ENCODE measurements around the gene GCK.
A peak's percentile ranks its signal among the peaks of the same experiment; 100 is the strongest.
"Not testable (repeated sequence)": the region's sequence is repeated elsewhere in the genome, so short reads cannot be mapped to it uniquely, and the experiment has no call there.

The GCK gene

DNA sequence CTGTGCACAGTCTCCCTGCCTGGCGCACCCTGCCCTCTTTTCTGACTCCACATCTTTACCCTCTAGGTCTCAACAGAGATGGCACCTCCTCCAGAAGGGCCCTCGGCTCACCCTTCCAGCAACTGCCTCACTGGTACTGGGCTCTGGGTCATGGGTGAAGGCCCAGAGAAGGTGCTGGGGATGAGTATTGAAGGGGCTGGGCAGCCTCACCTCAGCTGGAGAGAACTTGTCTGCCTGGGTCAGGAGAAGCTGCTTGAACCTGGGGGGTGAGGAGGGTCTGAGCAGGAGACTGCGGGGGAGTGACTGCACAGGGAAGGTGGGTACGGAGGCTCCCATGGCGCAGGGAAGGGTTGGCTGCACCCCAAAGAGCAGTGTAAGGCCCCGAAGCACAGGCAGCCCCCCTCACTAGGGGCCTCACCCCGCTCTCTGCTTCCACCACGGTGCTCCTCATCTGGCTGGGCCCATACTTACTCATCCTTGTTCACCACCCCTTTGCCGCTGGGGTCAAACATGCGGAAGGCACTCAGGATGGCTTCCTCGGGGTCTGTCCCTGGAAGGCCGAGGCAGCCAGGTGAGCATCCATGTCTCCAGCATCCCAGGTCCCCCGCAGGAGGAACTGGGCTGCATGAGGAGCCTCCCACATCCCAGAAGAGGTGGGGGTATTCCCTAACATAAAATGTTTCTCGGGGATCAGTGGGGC is 49.8 kb downstream of the GCK start:
- no peak for DNase-seq

DNA sequence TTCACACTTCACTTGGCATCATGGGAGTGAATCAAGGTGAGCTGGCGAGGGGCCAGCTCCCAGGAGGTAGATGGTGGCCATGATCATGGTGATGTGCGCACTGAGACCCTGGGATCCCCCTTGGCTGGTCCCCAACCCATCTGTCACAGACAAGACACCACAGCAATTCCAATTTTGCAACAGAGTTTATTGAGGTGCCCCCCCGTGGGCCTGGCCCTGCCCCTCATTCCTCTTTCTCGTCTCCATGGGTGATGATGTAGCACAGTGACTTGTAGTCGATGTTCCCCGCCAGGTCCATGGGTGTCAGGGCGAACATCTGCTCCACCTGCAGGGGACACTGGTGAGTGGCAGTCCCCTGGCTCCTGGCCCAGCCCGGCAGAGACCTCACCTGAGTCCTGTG is 50.5 kb downstream of the GCK start:
- no peak for DNase-seq

DNA sequence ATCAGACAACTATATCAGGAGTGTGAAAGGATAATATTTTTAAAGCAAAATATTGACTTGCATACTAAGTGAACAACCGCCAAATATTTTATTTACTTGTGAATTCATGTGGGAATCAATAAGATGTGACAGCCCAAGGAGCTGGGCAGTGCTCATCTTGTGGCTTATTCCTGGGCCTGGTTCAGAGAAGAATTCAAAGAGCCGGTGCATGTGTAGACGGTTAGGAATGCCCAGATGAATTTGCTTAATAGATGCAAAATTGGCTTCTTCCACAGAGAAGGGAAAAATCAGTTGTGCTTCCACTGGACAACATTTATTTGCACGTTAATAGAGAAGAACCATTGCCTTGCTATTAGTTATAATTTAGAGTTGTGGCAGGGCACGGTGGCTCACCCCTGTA is 52.5 kb downstream of the GCK start:
- no peak for DNase-seq

DNA sequence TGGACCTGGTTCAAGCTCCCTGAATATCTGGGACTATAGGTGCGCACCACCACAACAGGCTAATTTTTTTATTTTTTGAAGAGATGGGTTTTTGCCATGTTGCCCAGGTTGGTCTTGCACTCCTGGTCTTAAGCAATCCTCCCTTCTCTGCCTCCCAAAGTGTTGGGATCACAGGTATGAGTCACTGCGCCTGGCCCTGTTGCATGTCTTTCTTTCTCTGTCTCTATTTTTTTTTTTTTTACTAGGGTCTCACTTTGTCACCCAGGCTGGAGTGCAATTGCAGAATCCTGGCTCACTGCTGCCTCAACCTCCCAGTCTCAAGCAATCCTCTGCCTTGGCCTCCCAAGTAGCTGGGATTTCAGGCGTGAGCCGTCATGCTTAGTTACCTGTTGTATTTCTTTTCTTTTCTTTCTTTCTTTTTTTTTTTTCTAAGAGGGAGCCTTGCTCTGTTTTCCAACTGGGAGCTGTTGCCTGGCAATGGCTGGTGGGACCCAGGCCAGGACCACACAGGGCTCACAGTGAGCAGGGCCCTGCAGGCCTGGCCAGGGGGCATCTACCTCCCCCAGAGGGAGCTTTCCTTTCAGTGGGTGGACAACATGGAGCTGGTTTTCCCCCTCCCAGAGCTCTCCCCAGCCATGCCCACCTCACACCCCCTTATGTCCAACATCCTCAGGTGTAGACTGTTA is 54.2 kb downstream of the GCK start:
- DNase-seq, result no peak

DNA sequence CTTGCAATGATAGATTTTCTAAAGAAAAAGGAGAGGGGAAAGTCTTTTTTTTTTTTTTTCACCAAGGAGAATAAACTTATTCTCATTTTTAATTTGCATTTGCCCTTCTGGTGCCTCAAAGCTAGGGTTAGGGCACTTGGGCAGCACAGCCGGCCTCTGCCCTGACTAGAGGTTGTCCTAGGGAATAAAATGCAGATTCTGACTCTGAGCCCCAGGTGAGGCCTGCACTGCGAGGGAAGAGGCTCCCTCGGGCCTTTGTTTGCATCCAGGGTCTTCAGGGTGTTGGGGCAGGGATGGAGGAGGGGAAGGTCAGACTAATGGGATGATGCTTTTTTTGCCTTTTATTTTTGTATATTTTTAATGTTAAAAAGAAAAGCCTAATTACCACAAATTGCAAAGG is 55.9 kb downstream of the GCK start:
- no peak for DNase-seq

DNA sequence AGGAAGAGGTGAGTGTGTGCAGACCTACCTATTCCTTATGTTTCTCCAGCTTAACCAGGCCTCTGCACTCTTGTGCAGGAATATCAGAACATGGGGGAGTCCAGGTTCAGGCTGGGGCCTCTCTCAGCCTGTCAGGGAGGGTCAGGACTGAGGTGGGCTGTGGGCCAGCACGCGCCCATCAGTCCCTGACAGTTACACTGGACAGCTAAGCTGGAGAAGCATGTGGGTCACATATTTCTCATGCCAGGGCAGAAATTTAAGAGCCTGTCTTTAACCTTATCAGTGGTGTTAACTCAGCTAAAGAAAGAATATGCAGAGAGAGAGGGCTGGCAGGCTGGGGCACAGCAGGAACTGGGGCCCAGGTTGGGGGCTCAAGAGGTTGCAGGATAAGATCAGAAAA is 57.2 kb downstream of the GCK start:
- DNase-seq, result no peak

DNA sequence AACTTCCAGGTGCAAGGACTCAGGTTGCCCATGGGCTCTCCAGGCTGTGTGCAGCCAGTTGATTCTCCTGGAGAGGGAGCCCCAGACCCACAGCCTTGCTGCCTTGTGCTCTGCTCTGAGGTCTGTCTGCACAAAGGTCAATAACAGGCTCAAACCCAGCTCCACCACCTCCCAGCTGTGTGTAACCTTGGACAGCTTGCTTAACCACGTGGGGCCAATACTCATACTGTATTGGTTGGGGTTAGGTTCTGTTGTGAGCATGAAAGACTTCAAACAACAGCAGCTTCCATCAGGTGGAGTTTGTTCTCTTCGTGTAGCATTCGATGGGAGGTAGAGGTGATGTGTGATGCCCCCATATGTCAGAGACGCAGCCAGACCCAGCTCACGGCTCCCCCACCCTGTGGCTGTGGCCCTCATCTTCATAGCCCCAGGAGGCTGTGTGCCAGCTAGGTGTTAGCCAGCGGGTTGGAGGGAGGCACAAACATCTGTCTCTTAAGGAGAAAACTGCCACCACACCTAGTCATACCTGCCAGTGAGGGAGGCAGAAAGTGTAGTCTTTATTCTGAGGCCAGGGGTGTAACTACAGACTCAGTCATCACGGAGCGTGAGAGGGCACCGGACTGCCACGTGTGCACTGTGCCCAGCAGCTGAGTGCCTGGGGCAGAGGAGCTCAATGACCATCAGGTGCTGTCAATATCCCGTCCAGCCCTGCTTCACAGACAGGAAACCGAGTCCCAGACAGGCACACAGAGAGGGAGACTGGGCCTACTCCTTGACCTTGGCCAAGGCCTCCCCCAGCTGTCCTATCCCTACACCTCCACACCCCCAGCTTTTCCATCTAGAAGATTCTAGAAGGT is 57.8 kb downstream of the GCK start:
- DNase-seq, result no peak

DNA sequence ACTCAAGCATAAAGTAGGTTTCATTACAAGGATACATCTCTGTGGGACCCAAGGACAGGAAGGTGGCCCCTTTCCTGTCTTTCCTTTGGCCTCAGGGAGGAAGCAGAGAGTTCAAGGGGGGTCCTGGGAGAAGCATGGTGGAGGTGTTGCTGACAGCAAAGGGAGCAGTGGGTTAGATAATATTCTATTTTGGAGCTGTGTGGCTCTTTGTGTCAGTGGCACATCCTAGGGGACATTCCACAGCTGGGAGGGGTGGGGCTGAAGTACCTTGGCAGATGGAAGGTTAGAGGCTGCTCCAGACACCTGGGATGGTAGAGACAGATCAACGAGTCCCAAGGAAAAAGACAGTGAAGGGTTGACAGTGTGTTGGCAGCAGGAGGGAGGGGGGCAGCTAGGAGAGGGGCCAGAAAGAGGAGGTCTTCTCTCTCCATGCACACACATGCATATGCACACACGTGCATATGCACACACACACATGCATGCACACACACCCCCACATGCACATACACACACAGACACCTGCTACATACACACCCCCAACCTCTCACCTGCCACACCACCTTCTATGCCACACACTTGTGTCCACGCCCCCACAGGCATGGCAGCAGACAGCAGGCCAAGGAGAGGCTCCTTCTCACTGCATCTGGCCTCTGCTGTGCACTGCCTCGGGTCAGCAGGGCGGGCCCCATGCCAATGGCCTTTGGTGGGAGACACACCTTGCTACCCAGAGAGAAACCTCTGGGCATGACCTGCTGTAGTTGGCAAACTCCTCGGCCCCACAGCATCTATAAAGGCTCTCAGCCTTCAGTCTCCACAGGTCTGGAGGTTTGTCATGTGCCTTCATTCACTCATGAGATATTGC is 60.3 kb downstream of the GCK start:
- no peak for DNase-seq

DNA sequence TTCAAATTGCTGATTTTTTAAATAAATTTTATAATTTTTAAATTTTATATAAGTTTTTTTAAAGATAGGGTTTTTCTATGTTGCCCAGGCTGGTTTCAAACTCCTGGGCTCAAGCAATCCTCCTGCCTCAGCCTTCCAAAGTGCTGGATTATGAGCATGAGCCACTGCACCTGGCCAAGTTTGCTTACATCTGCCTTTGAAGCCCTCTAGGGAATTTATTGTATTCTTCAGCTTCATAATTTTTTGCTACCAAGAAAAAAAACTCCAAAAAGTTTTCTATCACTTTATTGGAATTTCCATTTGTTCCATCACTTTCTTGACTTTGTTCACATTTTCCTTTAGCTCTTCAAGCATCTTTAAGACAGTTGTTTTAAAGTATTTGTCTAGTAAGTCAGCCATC is 62.1 kb downstream of the GCK start:
- no peak for DNase-seq

DNA sequence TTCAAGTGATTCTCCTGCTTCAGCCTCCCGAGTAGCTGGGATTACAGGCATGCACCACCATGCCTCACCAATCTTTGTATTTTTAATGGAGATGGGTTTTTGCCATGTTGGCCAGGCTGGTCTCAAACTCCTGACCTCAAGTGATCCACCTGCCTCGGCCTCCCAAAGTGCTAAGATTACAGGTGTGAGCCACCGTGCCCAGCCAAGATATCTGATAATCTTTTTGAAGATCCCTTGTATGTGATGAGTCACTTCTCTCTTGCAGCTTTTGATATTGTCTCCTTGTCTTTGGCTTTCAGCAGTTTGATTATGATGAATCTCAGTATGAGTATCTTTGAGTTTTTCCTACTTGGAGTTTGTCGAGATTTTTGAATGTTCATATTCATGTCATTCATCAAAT is 62.7 kb downstream of the GCK start:
- not testable (repeated sequence) for DNase-seq

DNA sequence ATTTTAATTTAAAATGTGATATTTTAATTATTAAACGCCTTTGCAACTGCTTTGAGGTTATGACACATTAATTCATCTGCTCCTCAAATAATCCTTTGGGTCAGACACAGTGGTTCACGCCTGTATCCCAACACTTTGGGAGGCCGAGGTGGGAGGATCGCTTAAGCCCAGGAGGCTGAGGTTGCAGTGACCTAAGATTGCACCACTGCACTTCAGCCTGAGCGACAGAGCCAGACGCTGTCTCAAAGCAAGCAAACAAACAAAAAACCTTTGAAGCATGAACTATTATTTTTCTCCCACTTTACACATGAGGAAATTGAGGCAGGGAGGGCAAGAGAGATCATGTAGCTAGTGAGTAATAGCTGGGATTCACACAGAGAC is 64.4 kb downstream of the GCK start:
- DNase-seq, result no peak

DNA sequence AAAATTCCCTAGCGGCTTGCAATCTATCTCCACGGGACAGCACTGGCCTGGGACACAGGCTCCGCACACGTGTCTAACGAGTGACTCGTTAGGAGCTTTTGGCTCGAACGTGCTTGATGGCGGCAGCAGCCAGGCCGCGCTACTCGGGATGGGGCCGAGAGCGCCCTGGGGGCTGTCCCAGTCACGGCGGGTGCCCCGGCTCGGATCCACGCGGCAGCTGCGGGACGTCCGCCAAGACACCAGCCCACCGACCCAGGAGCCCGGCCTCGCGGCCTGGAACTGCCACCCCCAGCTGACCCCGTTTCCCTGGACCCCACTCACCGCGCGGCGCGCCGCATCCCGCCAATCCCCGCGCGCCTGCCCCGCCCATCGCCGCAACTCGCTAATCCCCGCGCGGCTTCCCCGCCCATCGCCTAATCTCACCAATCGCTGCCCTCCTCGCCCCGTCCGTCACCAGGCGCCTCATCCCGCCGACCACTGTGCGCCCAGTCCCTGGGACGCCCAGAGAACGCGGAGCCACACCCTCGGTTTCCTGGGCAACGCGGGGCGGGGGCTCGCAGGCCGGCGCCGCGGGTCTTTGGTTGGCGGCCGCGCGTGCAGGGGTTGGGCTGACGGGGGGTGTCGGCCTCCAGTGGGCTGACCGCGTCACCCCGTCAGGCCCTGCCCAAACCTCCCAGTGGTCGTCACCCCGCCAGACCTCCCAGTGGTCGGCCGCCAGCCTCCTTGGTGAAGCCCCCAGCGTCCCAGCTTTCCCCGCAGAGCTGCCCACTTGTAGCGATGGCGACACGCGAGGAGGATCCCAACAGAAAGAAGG is 65.8 kb downstream of the GCK start, which contains the start of gene POLD2:
TSS of gene POLD2 (minus strand) at position 359 of the 814 bp plus-strand sequence. CDS start 1,495 bp downstream, outside the sequence.
- DNase-seq, result peak; percentile 98

DNA sequence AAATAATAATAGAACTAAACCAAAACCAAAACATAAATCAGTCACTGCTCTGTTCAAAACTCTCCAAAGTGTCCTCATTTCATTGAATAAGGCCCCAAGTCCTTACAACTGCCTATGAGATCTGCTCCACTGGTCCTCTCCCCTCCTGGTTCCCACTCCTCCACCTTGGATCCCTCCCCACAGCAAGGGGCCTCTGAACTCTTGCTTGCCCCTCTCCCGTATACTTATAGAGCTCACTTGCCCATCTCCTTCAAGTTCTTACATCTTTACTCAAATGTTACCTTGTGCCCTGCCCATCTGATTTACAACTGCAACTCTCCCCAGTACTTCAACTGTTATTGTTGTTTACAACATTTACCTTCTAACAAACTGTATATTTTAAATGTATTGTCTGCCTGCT is 66.7 kb downstream of the GCK start:
- DNase-seq, result no peak

DNA sequence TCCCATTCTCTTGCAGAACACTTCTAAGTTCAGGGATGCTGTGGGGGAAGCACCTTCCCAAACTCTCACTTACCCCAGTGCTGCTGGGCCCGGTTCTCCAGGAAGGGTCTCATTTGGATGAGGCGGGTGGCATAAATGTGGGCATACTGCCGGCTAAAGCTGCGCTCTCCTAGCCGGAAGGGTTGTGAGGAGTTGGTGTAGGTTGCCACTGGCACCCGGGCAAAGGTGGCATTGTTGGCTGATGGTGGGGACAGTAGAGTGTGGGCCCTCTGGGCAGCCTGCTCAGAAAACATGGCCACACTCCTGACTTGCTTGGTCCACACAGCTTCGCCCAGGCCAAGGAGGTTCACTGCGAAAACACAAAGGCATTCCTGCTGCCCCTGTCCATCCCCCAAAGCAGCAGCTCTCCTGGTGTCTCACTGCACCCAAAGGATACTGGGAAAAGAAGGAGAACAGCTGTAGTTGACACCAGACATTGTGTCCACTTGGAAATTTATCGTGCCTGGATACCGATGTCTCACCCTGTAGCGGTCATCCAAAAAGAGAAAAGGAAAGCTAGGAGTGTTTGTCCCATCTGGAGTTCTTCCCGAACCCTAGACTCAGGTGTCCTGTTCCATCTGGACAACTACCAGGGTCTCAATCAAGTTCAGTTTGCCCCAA is 67.3 kb downstream of the GCK start:
- DNase-seq, result no peak

DNA sequence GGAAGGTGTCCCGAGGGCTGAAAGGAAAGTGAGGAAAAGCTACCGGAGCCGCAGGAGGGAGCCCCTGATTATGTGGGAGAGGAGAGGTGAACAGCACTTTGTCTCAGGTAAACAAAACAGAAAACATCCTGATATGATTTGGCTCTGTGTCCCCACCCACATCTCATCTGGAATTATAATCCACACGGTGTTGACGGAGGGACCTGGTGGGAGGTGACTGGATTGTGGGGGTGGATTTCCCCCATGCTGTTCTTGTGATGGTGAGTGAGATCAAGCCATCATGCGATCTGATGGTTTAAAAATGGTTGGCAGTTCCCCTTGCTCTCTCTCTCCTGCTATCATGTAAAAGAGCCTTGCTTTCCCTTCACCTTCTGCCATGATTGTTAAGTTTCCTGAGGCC is 68.8 kb downstream of the GCK start:
- no peak for DNase-seq

DNA sequence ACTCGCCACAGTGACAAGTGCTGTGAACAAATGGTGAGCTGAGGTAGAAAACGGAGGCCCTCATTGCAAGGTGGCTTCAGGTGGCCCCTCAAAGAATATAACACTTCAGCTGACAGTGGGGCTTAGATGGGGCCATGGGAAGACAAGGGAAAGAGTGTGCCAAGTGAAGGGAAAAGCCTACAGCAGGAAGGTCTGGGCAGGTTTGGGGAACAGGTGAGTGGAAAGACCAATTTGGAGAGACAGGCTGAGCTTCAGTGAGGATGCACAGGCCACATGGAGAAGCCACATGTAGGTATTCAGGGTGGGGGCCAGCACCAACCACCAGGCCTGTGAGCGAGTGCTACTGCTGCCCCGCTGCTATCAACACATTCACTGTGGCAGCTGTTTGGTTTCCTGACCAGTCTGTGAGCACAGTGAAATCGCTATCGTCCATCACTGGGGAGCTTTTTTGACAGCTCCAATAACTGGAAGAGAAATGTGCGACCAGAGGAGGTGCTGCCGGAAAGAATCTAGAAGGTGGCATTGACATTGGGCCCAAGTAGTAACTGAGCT is 69.3 kb downstream of the GCK start:
- DNase-seq, result no peak

DNA sequence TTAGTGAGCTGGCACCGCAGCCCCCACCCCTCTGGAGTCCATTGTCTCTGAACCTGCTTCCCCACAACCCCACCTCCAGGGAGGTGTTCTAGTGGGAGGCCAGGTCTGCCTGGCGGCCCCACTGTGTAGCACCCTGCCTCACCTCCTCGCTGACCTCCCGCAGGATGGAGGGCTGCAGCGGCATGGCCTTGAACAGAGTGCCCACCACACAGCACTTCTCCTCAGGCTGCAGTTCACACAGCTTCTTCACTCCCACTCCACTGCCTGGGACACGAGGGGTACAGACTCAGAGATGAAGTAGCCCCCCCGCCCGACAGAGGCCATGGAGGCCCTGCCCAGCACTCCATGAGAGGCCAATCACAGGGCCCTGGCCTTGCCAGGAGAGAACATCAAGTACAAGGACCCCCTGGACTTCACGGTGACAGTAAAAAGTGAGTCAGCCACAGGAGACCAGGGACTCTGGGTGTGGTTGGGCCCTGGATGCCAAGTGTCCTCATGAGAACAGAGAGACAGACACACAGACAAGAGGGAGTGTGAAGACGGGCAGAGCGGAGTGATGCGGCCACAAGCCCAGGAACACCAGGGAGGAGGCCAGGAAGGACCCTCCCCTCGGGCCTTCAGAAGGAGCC is 71.3 kb downstream of the GCK start:
- no peak for DNase-seq

DNA sequence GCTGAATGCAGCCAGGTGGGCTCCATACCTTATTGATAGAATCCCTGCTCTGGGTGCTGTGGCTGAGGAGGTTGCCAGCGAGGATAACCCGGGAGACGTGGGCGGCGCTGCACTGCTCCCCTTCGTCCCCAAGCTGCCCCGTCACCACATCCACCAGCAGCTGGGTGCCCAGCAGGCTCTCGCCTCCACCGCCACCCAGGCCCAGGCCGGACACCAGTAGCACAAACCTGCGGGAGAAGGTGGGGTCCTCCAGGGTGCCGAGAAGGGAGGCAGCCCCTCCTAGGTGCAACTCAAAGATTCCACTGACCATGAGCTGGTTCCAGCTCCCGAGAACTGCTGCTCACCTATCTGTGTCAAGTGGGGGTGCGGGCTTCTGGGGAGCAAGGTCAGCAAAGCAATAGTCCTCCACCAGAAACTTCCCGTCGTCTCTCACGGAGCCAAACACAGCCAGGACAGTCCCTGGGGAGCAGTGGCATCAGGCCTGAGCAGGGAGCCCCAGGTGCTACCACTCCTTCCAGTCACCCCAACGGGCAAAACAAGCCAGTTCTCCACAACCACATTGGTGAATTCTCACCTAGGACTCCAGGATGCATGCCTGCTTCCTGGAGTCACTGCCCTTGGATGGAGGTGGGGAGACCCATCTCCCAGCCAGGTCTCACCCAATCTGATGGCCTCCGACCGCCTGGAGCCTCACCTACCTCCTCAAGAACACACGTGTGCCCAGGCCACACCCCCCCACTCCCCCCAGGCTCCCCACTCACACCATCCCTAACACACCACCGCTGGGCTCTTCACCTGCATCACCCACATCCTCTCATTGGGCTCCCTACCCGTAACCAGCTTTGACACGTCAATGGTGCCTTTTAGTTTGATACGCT is 72.2 kb downstream of the GCK start:
- DNase-seq, result no peak

DNA sequence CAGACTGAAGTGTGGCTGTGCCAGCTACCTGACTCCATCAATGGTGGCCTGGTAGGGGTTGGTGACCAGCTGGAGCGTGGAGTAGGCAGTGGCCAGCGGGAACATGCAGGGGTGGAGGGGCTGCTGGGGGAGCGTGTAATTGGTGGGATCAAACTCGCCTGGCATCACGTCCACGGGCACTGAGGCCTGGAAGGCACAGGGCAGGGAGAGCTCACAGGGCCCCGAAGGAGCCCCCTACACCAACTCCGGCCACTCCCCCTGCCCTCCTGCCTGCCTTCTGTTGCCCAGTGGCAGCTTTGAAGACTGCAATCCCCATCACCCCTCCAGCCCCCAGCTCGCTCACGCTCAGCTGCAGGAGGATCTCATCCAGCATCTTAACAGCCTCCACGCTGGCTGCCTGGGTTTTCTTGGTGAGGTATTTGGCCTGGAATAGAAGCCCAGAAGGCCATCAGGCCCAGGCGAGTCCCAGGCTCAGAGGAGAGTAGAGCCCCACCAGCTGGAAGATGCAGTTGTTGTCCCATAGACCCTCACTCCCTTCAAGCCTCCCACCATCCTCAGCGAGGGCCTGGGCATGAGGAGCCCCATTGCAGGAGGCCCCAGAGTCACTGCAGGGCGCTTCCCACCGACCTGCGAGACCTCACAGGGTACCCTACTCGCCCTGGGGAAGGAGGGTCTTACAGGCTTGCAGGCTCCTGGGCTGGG is 73.0 kb downstream of the GCK start:
- DNase-seq, result no peak

Measured in stimulated activated CD4-positive, alpha-beta T cell treated with anti-CD3 and anti-CD28 coated beads, Interleukin-4, amount 100 ng/mL, for 24 hours (primary cell).